Renal cortex interstitium (tissue), 15 donors: ENCODE results near the gene KAT6B. TPM values are rescaled to one million over a fixed set of nuclear protein-coding genes. Genes with fewer than 3 reads are reported as not detected.
A peak's percentile ranks its signal among the peaks of the same experiment; 100 is the strongest.
"Not testable (repeated sequence)": the region's sequence is repeated elsewhere in the genome, so short reads cannot be mapped to it uniquely, and the experiment has no call there.

Experiments
- DNase-seq, 11 donors: peaks; one replicate each; pipeline ENCODE4 v3.0.0-alpha.2; 2013; ENCODE audit warnings: low read depth in 9 of 11, low spot score in 4 of 11; ENCODE audit errors: extremely low read depth in 1 of 11
- long read RNA-seq, 16 experiments: transcript quantifications; one replicate each; lab custom pipeline, GENCODE V29; 2026
- polyA plus RNA-seq, 3 donors: library from polyadenylated mRNA; unstranded; fragments of 120-200 nt; gene quantifications; one replicate each; pipeline ENCODE4 v1.2.1, GENCODE V29; 2013; ENCODE audit not compliant: insufficient read length in 3 of 3

The KAT6B gene
- polyA plus RNA-seq = 10 to 100 TPM; 43.6 to 46.5 (median 44.0) TPM
- long read RNA-seq, donor 1, partial matches to known transcripts = 0 of 4 reads
- long read RNA-seq, donor 1, other reads (novel, unspliced or antisense) = 0 of 4 reads
- long read RNA-seq, donor 2, full-length matches to known transcripts = 3 of 3 reads
- long read RNA-seq, donor 2, partial matches to known transcripts = 0 of 3 reads
- long read RNA-seq, donor 2, other reads (novel, unspliced or antisense) = 0 of 3 reads
- long read RNA-seq, donor 3, full-length matches to known transcripts = 4 of 11 reads
- long read RNA-seq, donor 3, partial matches to known transcripts = 7 of 11 reads
- long read RNA-seq, donor 3, other reads (novel, unspliced or antisense) = 0 of 11 reads
- long read RNA-seq, donor 4, full-length matches to known transcripts = 4 of 50 reads
- long read RNA-seq, donor 4, partial matches to known transcripts = 46 of 50 reads
- long read RNA-seq, donor 4, other reads (novel, unspliced or antisense) = 0 of 50 reads
- long read RNA-seq, donor 5 = 0 reads
- long read RNA-seq, donor 6, full-length matches to known transcripts = 5 of 25 reads
- long read RNA-seq, donor 6, partial matches to known transcripts = 20 of 25 reads
- long read RNA-seq, donor 6, other reads (novel, unspliced or antisense) = 0 of 25 reads
- long read RNA-seq, donor 7, full-length matches to known transcripts = 7 of 37 reads
- long read RNA-seq, donor 7, partial matches to known transcripts = 30 of 37 reads
- long read RNA-seq, donor 7, other reads (novel, unspliced or antisense) = 0 of 37 reads
- long read RNA-seq, donor 8, full-length matches to known transcripts = 3 of 90 reads
- long read RNA-seq, donor 8, partial matches to known transcripts = 87 of 90 reads
- long read RNA-seq, donor 8, other reads (novel, unspliced or antisense) = 0 of 90 reads
- long read RNA-seq, donor 9, partial matches to known transcripts = 57 of 59 reads
- long read RNA-seq, donor 9, other reads (novel, unspliced or antisense) = 0 of 59 reads
- long read RNA-seq, donor 10, full-length matches to known transcripts = 5 of 11 reads
- long read RNA-seq, donor 10, partial matches to known transcripts = 6 of 11 reads
- long read RNA-seq, donor 10, other reads (novel, unspliced or antisense) = 0 of 11 reads
- long read RNA-seq, donor 11, full-length matches to known transcripts = 4 of 15 reads
- long read RNA-seq, donor 11, partial matches to known transcripts = 11 of 15 reads
- long read RNA-seq, donor 11, other reads (novel, unspliced or antisense) = 0 of 15 reads
- long read RNA-seq, donor 12, partial matches to known transcripts = 20 of 24 reads
- long read RNA-seq, donor 12, other reads (novel, unspliced or antisense) = 0 of 24 reads
- long read RNA-seq, donor 13 = 0 reads
- long read RNA-seq, donor 14 = 0 reads
- long read RNA-seq, donor 15, full-length matches to known transcripts = 2 of 14 reads
- long read RNA-seq, donor 15, partial matches to known transcripts = 12 of 14 reads
- long read RNA-seq, donor 15, other reads (novel, unspliced or antisense) = 0 of 14 reads
- long read RNA-seq, donor 16, full-length matches to known transcripts = 10 of 72 reads
- long read RNA-seq, donor 16, partial matches to known transcripts = 62 of 72 reads
- long read RNA-seq, donor 16, other reads (novel, unspliced or antisense) = 0 of 72 reads

GRCh38 chr10:74826142-74827044, at the start of gene KAT6B:
TSS of gene KAT6B (plus strand) at chr10:74826600. CDS start at chr10:74842858, 16,258 bp downstream.
- DNase-seq = peak; percentile 99 to 100 (median 100)

GRCh38 chr10:74778436-74779094, 47.8 kb upstream of the KAT6B start:
- peak in 2 of 11 donors; percentile 11 to 17 for DNase-seq

GRCh38 chr10:74781870-74782269, 44.5 kb upstream of the KAT6B start:
- DNase-seq = not testable (repeated sequence)

- DNase-seq = no peak
These were observed 41.9 kb upstream of the KAT6B start for GRCh38 chr10:74784462-74784861.

- DNase-seq = no peak
These were observed 40.3 kb upstream of the KAT6B start for GRCh38 chr10:74786126-74786525.

GRCh38 chr10:74787457-74787856, 38.9 kb upstream of the KAT6B start:
- DNase-seq = no peak

- not testable (repeated sequence) for DNase-seq
These were observed 34.4 kb upstream of the KAT6B start for GRCh38 chr10:74791979-74792378.

- no peak for DNase-seq
These were observed 33.7 kb upstream of the KAT6B start for GRCh38 chr10:74792726-74793125.

GRCh38 chr10:74793240-74793639, 33.2 kb upstream of the KAT6B start:
- not testable (repeated sequence) for DNase-seq

GRCh38 chr10:74794531-74794930, 31.9 kb upstream of the KAT6B start:
- DNase-seq = no peak

GRCh38 chr10:74797550-74797949, 28.9 kb upstream of the KAT6B start:
- no peak for DNase-seq

- peak in 2 of 11 donors; percentile 12 to 34 for DNase-seq
These were observed 26.6 kb upstream of the KAT6B start for GRCh38 chr10:74799721-74800221.

- DNase-seq = no peak
These were observed 25.0 kb upstream of the KAT6B start for GRCh38 chr10:74801447-74801846.

GRCh38 chr10:74808501-74808900, 17.9 kb upstream of the KAT6B start:
- DNase-seq = no peak

- DNase-seq = no peak
These were observed 16.3 kb upstream of the KAT6B start for GRCh38 chr10:74810087-74810486.

- no peak for DNase-seq
These were observed 12.8 kb upstream of the KAT6B start for GRCh38 chr10:74813381-74814259.
